Ammon's horn (tissue), 1 donor: ENCODE results near the gene MYL3.

Source experiments
- DNase-seq: peaks from one replicate; pipeline ENCODE4 v3.0.0-alpha.2; 2016; ENCODE audit warnings: low spot score

MYL3 gene

GRCh38 chr3:46850468-46850779 lies 12.8 kb downstream of the MYL3 start:
- DNase-seq: no peak

GRCh38 chr3:46849686-46850467 lies 13.4 kb downstream of the MYL3 start:
- no peak for DNase-seq

- no peak for DNase-seq
Measured at GRCh38 chr3:46849045-46849631, 14.1 kb downstream of the MYL3 start.

GRCh38 chr3:46848271-46849044 lies 14.8 kb downstream of the MYL3 start:
- DNase-seq: no peak

GRCh38 chr3:46847744-46848143 lies 15.5 kb downstream of the MYL3 start:
- no peak for DNase-seq

- DNase-seq: no peak
Measured at GRCh38 chr3:46846624-46847542, 16.4 kb downstream of the MYL3 start.

- DNase-seq: peak; percentile 80
Measured at GRCh38 chr3:46845860-46846623, 17.2 kb downstream of the MYL3 start.

GRCh38 chr3:46845397-46845859 lies 17.8 kb downstream of the MYL3 start:
- DNase-seq: no peak

- no peak for DNase-seq
Measured at GRCh38 chr3:46844881-46845312, 18.3 kb downstream of the MYL3 start.

- no peak for DNase-seq
Measured at GRCh38 chr3:46844397-46844796, 18.8 kb downstream of the MYL3 start.

- DNase-seq: no peak
Measured at GRCh38 chr3:46843508-46843907, 19.7 kb downstream of the MYL3 start.

GRCh38 chr3:46840491-46840890 lies 22.8 kb downstream of the MYL3 start:
- DNase-seq: no peak

GRCh38 chr3:46838301-46838700 lies 24.9 kb downstream of the MYL3 start:
- DNase-seq: no peak

- DNase-seq: no peak
Measured at GRCh38 chr3:46835491-46835890, 27.8 kb downstream of the MYL3 start.

- no peak for DNase-seq
Measured at GRCh38 chr3:46835054-46835453, 28.2 kb downstream of the MYL3 start.

- DNase-seq: no peak
Measured at GRCh38 chr3:46833346-46834300, 29.6 kb downstream of the MYL3 start.

GRCh38 chr3:46831841-46832240 lies 31.4 kb downstream of the MYL3 start:
- DNase-seq: no peak

GRCh38 chr3:46831316-46831715 lies 31.9 kb downstream of the MYL3 start:
- no peak for DNase-seq

GRCh38 chr3:46830801-46831200 lies 32.4 kb downstream of the MYL3 start:
- no peak for DNase-seq

- no peak for DNase-seq
Measured at GRCh38 chr3:46829699-46830208, 33.5 kb downstream of the MYL3 start.
